Thyroid gland (tissue), 4 donors: ENCODE data around the gene S100A2.
A peak's percentile ranks its signal among the peaks of the same experiment; 100 is the strongest.

Source experiments
- POLR2A ChIP-seq, 2 donors: fragments of 450-650 bp; IDR thresholded peaks; one replicate each; pipeline ENCODE4 v1.6.1; 2017; ENCODE audit warnings: antibody characterized with exemption in 2 of 2, mild to moderate bottlenecking in 2 of 2, moderate library complexity in 1 of 2
- TF ChIP-seq, protein P1 (sequence below), 6 experiments: fragments of 200-600 bp in 3 of 6; fragments of 450-650 bp in 3 of 6; sonication (generic) in 3 of 6; IDR thresholded peaks; one replicate each; pipeline ENCODE4 v1.5.1; 2016 to 2019; ENCODE audit warnings: antibody characterized with exemption in 6 of 6, mild to moderate bottlenecking in 2 of 6, inconsistent platforms in 1 of 6, moderate library complexity in 1 of 6

DNA sequence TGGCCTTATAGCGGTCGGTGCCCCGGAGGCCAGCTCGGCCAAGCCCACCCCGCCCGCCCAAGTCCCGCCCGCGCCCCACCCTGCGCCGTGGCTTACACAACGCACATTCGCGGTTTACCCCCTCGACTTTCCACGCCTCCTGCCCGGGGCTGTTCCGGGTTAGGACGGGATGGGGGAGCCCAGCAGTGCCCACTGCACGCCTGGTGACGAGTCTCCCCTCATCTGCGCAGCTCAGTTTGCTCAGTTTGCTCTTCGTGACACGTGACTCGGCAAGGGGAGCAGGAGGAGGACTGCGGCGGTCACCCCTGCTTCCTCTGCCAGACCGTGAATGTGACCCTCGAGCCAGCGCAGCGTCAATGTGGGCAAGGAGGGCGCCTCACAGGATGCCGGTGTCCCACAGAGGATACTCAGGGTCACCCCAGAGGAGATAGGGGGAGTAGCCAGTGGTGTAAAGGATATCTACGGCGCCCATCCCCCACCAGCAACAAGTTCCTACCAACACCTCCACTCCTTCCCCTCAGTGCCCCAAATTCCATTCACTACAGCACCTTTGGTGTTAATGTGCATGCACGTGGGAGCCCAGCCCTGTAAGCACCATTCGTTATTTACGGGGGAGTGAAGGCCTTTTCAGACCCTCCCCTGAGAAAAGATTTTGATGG lies 29.5 kb downstream of the S100A2 start:
- TF ChIP-seq, protein P1, sequence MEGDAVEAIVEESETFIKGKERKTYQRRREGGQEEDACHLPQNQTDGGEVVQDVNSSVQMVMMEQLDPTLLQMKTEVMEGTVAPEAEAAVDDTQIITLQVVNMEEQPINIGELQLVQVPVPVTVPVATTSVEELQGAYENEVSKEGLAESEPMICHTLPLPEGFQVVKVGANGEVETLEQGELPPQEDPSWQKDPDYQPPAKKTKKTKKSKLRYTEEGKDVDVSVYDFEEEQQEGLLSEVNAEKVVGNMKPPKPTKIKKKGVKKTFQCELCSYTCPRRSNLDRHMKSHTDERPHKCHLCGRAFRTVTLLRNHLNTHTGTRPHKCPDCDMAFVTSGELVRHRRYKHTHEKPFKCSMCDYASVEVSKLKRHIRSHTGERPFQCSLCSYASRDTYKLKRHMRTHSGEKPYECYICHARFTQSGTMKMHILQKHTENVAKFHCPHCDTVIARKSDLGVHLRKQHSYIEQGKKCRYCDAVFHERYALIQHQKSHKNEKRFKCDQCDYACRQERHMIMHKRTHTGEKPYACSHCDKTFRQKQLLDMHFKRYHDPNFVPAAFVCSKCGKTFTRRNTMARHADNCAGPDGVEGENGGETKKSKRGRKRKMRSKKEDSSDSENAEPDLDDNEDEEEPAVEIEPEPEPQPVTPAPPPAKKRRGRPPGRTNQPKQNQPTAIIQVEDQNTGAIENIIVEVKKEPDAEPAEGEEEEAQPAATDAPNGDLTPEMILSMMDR (IDR thresholded peaks at IDR 0.05) = peak in 1 of 6 experiments; percentile 1
- TF ChIP-seq POLR2A (IDR thresholded peaks at IDR 0.05) = peak; percentile 89 to 95
